GM21737 (cell line): ENCODE results near the gene TMEM63C.

Experiments used
- ATAC-seq: cut with Tn5 transposase; IDR thresholded peaks from one replicate; pipeline ENCODE4 v1.9.1; 2021; ENCODE audit warnings: mild to moderate bottlenecking, moderate library complexity; ENCODE audit not compliant: unreplicated experiment

Gene TMEM63C

DNA sequence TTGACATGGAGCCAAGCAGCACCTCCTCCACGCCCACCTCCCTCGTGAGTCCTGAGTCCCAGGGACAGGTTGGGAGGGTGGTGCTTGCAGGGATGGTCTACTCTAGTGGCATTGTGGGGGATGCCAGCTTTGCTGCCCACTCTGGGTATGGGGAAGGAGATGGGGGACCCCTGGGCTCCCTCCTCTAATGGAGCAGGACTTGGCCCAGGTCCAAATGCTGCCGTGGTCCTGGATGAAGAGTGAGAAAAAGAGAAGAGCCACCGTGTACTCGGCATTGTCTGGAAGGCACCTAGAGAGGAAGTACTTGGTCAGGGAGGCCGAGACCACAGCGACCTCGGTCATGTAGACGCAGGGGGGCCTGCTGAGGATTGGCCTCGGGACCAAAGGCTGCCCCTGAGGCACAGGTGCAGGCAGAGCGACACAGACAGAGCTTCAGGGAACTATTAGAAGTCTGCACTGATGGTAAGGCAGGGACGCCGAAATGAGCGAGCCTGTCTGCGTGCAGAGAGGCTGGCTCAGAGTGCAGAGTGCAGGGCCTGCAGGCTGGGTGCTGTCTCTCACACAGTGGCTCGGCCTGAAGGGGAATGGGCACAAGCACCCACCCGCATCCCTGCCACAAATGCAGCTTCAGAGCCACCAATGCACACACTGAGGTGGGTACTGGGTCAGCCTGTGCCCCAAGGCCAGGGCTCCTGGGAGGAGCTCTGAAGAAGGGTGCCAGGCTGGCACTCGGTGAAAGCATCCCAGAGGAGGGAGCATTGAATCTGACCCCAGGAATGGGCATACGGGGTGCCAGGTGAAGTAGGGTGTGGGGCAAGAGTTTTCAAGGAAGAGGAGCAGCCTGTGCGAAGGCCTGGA, 72.0 kb downstream of the TMEM63C start:
- ATAC-seq, result no peak

DNA sequence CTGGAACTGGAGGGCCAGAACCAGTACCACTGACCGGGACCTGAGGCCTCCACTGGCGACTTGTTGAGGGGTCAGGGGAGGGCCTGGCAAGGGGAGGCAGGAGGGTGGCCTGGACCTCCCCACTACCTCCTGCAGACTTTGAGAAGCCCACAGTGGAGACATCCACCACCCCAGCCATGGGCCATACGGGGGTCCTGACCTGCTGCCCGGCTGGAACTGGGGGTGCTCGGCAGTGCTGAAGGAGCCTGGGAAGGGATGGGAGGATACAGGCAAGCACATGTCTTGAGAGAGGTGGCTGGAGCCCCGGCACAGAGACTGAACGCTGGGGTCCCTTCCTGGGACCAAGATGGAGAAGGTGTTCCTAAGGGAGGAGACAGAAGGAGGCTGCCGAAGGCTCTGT, 75.1 kb downstream of the TMEM63C start:
- ATAC-seq, result no peak

DNA sequence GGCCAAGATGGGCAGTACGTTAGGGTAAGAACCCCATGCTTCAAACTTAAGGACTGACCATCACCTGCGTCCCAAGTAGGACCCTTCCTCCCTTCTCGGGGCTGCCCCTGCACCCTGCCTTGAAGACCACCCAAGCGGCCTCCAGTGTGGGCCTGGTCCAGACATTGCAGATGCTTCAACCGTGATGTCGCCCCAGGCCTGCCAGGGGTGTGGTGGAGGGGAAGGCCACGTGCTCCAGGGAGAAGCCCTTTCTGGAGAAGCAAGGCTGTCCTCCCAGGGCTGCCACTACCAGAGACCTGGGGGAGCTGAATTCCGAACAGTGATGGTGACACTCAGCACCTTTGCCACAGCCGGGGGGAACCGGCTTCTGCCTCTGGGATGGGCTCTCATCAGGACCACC, 76.1 kb downstream of the TMEM63C start:
- ATAC-seq, result no peak

GRCh38 chr14:77258566-77258965, 77.0 kb downstream of the TMEM63C start:
- ATAC-seq, result no peak

- no peak for ATAC-seq
Measured at GRCh38 chr14:77259025-77259715, 77.6 kb downstream of the TMEM63C start.

- no peak for ATAC-seq
Measured at GRCh38 chr14:77260199-77260598, 78.6 kb downstream of the TMEM63C start.

- no peak for ATAC-seq
Measured at GRCh38 chr14:77260631-77261030, 79.0 kb downstream of the TMEM63C start.

GRCh38 chr14:77264466-77265186, 83.0 kb downstream of the TMEM63C start:
- no peak for ATAC-seq

- no peak for ATAC-seq
Measured at GRCh38 chr14:77265187-77265515, 83.6 kb downstream of the TMEM63C start.

DNA sequence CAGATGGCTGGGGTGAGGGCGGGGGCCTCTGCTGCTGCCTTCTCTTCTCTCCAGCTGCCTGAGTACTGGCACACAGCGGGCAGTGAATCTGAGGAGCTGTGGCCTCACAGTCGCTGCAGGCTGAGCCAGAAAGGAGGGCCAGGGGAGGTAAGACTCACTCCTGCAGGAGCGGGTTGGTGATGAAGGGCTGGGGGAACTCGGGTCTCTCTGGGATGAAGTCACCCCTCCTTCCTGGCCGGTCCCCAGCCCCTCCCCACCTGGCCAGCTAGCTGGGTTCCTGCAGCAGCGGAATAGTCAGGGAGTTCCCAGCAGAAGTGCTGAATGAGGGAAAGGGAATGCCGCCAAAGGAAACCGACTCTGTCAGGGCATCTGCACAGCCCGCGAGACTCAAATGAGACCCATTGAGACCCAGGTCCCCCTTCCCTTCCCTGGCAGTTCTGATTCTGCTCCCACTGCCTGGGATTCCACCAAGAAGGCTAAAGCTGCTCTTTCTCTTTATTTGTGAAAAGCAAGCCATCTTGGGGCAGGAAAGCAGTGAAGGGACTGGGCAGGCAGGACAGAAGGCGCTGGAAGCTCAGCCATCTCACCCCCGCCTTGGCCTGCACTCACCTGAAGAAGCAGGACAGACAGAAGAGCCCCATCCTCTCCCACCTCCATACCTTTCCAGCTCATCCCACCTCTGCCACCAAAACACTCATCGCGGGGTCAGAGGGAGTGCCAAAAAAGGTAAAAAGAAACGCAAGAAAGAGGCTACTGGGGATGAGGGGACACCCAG, 84.2 kb downstream of the TMEM63C start:
- ATAC-seq, result no peak

DNA sequence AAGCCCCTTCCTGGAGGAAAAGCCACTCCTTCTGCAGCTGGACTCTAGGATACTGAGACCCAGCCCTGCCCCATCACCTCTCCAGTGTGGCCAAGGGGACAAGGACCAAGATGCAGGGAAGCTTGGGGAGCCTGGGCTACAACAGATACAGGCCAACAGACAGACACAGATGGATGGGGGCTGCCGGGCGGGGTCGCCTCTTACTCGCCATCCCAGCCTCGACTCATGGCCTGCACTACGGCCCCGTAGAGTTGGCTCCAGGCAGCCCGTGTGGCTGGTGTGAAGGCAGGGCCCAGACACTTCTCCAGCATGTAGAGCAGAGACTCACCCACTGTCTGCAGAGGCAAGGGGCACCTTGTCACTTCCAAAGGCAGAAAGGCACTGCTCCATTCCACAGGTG, 84.7 kb downstream of the TMEM63C start:
- ATAC-seq, result no peak

DNA sequence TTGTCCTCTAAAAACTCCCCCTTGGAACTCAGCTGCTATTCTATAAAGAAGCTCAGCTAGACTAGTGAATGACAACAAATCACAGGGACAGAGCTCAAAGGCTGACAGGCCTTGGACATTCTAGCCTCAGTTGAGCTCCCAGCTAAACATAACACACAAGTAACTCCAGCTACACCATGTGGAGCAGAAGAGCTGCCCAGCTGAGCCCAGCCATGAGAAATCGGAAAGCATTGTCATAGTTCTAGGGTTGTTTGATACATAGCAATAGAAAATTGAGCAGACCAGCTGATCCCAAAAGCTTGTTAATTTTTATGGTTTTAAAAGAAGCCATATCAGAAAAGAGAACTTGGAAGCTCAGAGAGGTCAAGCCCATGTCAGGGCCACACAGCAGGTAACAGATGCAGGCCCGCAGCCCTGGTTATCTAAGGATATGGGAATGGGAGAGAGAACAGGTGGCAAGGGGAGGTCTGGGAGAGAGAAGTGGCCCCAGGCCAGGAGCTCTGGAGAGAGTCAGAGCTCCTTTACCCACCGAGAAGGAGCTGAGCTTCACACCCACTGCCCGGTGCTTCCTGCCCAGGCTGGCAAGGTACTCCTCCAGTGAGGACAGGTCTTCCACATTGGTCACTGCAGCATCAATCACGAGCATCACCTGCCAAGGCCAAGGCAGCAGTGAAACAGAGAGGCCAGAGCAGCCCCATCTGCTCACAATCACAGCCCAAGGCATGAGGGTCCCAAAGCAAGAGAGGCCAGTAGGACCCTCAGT, 86.5 kb downstream of the TMEM63C start:
- no peak for ATAC-seq

GRCh38 chr14:77268989-77269600, 87.5 kb downstream of the TMEM63C start:
- ATAC-seq, result no peak

- ATAC-seq, result no peak
Measured at GRCh38 chr14:77270361-77271112, 88.9 kb downstream of the TMEM63C start.

DNA sequence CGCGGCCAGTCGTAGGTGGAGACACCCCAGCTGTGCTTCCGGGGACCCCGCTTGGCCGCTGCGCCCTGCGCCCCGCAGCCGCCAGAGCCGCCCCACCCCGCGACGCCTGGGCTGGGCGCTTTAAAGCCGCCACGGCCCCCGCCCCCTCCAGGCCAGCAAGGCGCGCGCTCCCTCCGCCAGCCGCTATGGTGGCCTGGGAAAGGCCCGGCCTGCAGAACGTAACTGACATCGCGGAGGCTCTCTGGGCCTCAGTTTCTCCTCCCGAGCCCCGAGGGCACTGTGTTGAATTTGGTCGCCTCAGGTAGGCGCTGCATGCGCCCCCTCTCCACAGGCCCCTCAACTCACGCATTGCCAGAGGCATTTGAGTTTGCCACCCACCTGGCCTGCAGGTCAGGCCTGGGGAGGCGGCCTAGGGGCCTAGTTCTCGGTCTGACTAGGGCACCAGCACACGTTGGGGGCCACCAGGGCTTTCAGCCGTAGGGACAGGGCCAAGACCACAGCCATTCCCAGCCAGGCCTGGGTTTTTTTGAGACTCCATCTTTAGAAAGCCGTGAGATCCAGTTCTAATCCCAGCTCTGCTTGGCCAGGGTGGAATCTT, 89.6 kb downstream of the TMEM63C start, which contains the start of gene NGB:
TSS of gene NGB (minus strand) at position 94 of the 598 bp plus-strand sequence. CDS start 269 bp downstream, outside the sequence.
- no peak for ATAC-seq

- ATAC-seq, result no peak
Measured at GRCh38 chr14:77272261-77272660, 90.7 kb downstream of the TMEM63C start.

DNA sequence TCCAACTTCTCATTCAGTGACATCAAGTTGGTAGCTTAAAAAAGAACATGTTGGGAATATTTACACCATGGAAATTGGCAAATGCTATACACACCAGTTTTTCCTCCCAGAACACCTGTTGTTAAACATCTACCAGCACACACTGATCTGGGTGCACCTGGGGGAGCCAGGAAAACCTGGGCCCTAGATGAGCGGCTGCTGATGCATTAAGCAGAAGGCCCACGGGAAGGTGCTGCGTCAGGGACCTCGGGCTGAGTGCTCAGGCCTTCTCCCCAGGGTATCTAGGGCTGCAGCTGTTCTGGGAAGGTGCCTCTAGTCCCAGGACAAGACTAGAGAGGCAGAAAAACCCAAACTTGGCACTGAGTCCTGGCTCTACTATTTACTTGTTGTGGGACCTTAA, 92.2 kb downstream of the TMEM63C start:
- ATAC-seq, result no peak

DNA sequence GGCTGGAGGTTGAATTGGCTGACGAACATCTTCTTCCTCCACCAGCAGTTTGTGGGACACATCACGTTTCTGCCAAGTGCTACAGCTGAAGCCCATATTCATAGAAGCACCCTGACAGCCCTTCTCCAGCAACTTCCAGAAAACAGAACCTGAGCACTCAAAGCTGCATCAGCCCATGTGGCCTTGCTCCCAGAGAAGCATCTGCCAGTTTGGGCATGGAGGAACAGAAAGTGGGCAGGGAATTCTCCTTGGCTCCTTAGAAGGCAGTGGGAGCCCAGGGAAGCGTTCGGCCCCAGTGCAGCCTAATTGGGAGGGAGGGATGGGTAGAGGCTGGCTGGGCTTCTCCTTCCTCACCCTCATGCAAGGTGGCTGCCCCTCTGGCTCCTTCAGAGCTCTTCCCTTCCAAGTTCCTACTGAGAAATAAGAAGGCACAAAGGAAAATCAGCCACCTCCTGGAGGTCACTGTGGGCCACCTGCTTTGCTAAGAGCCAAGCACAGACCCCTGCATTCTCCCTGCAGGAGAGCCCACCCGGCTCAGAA, 93.5 kb downstream of the TMEM63C start:
- ATAC-seq, result no peak
